GM19043 (cell line): ENCODE measurements around the gene GGACT.
A peak's percentile ranks its signal among the peaks of the same experiment; 100 is the strongest.
"Not testable (repeated sequence)": the region's sequence is repeated elsewhere in the genome, so short reads cannot be mapped to it uniquely, and the experiment has no call there.

Experiments used
- ATAC-seq: cut with Tn5 transposase; IDR thresholded peaks from one replicate; pipeline ENCODE4 v1.9.1; 2021; ENCODE audit warnings: low read depth; ENCODE audit not compliant: unreplicated experiment

The GGACT gene

DNA sequence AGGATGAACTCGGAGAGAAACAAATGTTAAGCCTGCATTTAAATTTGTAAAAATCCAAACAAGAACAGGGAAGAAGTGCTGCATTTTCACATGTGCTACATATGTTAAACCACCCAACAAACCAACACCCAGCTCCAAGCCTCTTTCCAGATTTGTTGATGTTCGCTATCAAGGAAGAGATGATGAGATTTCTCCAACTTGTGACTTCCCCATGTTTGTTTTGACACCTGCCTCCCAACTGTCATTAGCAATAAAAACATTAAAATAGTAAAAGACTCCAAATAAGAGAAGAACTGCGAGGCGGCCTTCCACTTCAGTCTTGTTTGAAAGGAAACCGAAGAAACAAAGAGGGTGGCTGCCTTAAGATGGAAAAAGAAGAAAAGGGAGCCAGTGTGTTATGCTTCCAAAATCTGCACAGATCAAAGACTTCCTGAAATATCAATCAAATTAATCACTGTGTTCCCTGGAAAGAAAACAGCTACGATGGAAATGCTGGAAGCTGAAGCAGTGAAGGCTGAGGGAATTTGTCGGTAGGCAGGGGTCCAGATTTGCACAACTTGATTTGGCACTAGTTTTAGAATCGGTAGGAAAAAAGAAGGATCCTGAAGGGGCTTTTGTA, 14.0 kb upstream of the GGACT start:
- no peak for ATAC-seq

DNA sequence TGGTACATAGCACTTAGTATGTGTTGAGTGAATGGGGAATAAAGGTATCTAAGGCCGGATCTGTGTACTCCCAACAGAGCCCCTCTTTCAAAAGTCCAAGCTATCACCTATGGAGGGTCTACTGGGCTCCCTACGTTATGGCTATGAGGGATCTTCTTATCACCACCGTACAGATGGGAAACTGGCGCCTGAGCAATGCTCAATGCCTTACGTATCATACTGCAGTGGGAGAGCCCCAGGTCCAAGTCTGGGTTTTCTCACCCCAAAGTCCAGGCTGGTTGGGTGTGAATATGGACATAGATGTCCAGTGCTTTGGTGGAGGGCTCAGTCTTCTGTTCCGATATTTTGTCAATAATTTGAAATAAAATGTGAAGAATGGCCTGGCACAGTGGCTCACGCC, 13.1 kb upstream of the GGACT start:
- no peak for ATAC-seq

DNA sequence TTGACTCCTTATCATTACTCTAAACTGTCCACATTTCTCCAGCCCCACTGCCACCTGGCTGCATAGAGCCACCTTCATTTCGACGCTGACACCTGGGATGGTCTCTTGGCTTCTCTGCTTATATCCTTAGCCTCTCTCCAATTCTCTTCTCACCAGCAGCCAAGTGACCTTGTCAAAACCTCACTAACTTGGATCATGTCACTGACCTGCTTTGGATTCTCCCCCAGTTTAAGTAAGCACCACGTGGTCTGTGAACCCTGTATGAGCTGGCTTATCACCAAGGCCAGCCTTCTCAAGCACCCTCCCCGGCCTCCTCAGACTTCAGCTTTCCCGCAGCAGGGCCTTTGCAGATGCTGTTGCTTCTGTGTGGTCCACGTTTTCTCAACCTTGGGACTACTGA, 12.3 kb upstream of the GGACT start:
- ATAC-seq: no peak

DNA sequence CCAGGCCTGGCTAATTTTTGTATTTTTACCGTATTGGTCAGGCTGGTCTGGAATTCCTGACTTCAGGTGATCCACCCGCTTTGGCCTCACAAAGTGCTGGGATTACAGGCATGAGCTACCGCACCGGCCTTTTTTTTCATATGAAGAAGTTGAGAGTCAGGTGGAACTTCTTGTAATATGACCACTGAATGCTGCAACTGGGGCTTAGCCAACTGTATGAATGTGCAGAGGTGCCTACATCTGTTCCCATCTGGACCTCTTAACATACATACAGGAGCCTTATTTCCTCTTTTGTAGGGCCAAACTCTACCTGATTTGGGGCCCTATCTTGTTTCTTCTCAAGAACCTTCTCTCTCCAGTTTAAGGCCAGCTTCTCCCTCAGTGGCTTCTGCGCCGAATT, 11.9 kb upstream of the GGACT start:
- ATAC-seq: no peak

DNA sequence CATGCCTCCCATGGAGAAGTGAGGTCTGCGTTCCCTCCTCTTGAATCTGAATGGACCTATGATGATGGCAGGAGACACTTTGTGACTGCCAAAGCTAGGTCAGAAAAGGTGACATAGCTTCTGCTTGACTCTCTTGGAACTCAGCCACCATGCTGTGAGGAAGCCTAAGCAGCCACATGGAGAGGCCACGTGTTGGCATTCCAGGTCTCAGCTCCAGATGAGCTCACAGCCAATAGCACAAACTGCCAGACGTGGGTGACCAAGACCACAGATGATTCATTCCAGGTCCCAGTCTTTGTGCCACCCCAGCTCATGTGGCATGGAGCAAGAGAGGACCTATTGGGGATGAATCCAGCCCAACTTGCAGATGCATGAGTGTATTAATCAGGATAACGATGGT, 8.7 kb upstream of the GGACT start:
- ATAC-seq: no peak

DNA sequence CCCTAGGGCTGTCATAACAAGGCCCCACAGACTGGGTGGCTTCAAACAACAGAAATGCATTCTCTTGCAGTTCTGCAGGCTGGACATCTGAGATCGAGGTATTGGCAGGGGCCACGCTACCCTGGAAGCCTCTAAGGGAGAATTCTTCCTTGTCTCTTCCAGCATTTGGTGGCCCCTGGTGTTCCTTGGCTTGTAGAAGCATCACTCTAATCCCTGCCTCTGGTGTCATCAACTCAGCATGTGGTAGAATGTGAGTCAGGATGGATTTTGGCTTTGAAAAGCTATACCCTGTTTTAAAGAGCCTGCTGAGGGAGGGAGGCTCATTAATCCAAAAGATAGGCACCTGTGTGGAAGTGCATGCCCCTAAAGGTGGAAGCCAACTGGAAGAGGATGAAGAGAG, 7.9 kb upstream of the GGACT start:
- no peak for ATAC-seq

DNA sequence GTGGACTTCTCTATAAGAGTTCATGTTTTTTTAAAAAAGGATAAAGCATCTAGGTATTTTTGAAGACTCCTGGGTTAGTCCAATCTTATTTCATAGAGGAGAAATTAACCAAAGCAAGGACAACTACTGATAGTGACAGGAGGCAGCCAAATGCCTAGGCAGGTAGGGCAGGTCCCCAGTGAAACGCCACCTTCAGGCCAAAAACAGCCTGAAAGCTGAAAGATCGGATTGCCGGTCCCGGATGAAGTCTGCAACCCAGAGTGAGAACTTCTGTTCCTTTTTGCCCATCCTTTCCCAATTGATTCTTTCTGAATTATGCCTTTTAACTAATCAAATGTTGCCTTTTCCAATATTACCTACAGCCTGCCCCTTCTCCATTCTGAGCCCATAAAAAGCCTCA, 6.1 kb upstream of the GGACT start:
- no peak for ATAC-seq

- no peak for ATAC-seq
Observed at GRCh38 chr13:100594255-100594654, 5.7 kb upstream of the GGACT start.

GRCh38 chr13:100589178-100589725, 663 bp upstream of the GGACT start:
- ATAC-seq: no peak

DNA sequence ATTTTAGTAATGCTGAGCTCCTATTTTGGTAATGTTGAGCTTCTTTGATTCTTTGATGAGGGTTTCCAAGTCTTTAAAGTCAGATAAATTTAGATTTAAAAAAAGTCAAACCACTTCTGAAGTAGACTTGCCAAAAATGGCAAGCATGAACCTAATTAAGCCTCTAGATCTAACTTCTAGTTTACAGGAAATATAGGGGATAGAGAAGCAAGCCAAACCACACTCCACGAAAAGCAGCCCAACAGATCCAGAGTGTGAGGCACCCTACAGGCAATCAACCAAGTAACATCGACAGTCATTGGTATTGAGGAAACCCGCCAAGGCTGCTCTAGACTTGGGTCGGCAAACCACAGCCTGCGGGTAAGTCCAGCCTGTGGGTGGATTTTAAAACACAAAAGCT, 3.7 kb downstream of the GGACT start:
- ATAC-seq: no peak

DNA sequence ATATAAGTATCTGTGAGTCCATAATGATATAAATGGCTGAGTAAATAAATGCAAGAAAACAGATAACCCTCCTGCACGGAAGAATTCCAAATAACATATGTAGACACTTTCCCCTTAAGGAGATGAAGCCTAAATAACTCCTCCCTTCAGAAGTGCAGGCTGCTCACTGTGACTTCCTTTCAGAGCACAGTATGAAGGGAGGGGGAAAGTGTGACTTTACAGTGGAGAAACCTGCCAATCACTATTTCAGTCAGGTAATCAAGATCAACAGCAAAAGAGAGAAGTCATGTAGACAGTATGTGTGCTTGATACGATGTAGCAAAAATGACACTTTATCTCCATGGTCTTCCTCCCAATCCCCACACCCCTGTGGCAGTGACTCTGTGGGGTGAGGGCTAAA, 7.1 kb downstream of the GGACT start:
- ATAC-seq: no peak

DNA sequence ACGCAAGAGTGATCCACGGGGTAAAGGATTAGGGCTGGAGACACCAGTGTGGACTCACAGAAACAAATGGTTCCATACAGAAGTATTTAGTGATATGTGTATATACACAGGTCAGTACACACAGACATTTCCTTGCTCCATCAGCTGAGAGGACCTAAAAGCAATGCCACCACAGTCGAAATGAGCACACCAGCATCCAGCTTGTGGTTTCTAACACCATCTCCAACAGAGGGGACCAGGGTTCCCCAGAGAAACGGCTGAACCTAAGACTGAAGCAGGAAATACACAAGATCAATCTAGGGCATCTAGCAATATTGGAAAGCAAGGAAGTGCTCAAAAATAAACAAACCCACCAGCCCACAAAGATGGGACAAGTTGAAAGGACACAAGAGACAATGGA, 7.6 kb downstream of the GGACT start:
- ATAC-seq: no peak

GRCh38 chr13:100580045-100580444, 8.5 kb downstream of the GGACT start:
- no peak for ATAC-seq

DNA sequence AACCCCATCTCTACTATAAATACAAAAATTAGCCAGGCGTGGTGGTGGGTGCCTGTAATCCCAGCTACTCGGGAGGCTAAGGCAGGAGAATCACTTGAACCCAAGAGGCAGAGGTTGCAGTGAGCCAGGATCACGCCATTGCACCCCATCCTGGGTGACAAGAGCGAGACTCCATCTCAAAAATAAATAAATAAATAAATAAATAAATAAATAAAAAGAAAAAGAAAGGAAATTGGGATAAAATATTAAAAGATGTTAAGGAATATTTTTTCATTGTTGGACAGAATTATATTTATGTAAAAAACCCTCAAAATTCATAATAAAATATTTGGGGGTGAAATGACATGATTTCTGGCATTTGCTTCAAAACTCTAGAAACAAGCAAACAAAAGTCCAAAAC, 11.3 kb downstream of the GGACT start:
- ATAC-seq: not testable (repeated sequence)

GRCh38 chr13:100573121-100573520, 15.5 kb downstream of the GGACT start:
- peak; percentile 95 for ATAC-seq

DNA sequence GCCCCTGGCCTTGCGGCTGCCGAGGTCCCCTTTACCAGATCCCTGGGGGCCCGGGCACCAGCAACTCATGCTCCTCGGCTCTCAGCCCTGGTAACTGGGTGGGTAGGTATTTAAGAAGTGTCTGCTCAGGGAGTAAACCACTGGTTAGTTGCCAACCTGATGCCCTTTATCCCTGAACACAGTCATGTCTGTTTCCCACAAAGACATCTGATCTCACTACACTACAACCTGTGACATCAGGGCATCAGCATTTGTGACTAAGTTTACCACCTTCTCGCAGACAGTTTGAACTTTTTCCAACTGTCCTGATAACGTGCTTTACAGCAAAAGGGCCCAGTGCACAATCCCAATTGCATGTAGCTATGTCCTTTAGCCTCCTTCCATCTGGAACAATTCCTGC, 22.0 kb downstream of the GGACT start:
- ATAC-seq: no peak

DNA sequence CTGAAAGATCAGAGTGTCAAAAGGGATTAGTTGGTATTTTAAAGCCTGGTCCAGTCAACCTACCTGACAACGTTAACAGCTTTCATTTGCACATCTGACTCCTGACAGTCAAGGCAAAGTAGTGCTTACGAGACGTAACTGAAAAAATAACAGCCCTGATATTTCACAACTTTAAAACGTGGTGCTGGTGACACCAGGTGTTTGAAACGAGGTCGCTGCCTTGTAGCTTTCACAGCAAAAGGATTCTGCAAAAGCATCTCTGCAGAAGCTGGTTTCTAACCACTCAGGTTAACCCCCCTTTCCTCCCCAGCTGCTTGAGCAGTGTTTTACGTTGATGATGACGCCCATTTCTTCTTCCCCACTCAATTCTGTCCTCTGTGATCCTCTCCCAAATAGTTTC, 23.3 kb downstream of the GGACT start:
- no peak for ATAC-seq

DNA sequence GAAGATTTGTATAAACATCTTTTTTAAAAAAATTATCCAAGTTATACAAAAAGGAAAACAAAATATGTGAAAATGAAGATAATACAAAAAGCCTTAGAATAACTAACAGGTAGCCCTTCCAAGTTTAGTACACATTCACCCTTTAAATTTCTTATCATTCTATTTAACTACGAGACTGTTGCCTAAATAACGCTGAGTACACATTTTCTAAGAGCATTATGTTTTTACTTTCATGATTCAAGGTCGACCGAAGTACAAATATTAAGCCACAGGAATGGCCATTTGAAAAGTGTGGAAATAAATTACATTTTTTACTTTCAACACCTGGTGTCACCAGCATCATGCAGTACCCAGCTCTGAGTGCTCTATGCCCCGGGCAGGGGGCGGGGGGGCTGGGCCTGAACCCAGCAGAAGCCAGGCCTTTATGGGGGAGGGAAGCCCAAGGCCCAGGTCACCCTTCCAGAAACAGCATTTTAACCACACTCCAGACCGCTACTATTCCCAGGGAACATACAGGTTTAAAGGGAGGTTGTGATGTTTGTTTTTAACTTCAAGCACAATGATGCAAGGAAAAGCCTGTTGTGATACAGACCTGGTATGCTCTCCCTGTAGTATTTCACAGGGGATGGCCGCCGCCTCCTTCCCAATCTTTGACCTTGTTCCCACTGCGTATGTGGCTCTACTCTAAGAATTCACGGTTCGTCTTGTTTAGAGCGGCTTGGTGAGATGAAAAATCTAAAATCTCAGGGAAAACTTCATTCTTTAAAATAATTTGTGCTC, 24.0 kb downstream of the GGACT start:
- ATAC-seq: no peak

DNA sequence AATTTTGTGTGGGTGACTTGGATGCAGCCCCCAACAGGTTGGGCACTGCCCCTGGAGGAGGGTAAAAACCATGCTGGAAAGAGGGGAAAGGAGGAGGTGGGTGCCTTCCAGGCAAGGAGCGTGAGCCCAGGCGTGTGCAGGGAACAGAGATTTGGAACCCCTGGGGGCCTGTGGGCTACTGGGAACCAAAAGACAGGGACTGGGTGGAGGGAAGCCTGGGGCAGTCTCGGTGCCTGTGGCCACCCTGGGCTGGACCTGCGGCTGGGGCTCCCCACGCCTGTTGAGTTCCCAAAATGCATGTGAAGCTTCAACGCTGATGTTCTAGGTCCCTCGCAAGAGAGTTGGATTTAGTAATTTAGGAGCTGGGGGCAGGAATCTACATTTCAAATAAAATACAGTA, 24.8 kb downstream of the GGACT start:
- no peak for ATAC-seq

DNA sequence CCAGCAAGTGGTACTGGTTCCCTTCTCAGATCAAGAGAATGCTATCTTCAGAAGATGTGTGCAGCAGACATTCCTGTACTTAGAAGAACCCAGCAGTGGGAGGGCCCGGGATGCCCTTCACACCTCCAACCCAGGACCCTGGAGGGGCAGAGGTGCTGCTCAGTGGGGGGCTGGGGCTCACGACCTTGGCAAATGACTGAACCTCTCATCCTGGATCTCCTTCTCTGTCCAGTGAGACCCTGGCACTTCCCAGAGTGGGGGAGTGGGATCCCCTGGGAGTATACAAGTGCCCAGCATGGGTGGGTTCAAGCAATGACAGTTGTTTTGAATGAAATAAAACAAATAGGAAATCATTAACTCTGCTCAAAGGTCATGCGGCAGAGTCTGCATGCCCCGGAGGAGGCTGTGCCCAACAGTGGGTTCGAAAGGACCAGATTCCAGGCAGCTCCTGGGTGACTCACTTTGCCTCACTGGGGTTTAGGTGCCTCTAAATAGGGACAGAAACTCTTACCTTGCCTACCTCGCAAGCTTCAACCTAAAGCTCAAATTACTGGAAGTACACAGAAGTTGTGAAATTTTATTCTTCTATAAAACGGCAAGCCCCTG, 26.9 kb downstream of the GGACT start:
- no peak for ATAC-seq

GRCh38 chr13:100561158-100561499, 27.5 kb downstream of the GGACT start:
- ATAC-seq: no peak
